Measurements from ENCODE around the gene SLC49A3. TPM values are rescaled to one million over a fixed set of nuclear protein-coding genes. Genes with fewer than 3 reads are reported as not detected.
"Not testable (repeated sequence)": the region's sequence is repeated elsewhere in the genome, so short reads cannot be mapped to it uniquely, and the experiment has no call there.

Gene SLC49A3
- total RNA-seq (ENCODE audit: low replicate concordance) = 1.9 and 3.4 TPM in 2 replicates

DNA sequence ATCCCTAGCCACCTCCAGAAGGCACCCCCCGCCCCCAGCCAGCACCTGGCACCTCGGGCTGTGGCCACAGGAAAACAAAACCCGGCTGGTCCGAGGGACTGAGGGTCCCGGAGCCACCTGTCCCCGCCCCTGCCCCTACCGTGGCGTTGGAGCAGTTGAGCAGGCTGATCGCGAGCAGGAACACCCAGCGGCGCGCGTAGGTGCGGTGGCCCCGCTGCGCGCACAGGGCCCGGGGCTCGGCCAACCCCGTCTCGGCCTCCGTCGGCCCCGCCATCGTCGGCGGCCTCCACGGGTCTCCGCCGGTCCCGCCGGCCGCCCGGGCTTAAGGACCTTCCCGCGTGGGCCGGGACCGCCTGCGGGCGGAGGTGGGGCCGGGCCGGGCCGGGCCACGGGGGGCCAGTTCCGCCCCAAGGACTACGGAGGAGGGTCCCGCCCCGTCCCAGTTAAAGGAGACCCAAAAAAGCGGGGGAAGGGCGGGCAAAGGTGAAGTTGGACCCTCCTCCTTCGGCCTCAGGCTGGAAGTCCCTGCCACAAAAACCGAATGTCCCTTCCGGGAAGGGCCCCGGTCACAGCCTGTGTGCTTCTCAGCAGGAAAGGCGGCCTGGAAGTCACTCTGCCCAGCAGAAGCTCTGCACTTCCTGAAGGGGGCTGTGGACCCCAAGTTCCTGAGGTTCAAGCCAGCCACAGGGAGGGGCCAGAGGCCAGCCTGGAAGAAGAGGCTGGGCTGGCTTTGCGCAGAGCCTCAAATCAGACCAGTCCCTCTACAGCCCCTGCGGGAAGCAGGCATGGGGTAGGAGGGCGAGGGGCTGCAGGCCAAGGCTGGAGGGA is at the start of gene SLC49A3:
Gene SLC49A3 (minus strand): TSS at position 298 of the 828 bp plus-strand sequence. CDS start 24 bp downstream, at position 274.
- no peaks in the 10 kb centered on the region for H3K36me3 ChIP-seq
- H3K27ac ChIP-seq = no peak within 1 kb of the TSS
- peaks cover 9% of the 10 kb centered on the region for H3K4me1 ChIP-seq
- Mint-ChIP-seq H3K27me3 (ENCODE audit: insufficient read depth, low read depth) (peaks cover 19% of the 10 kb centered on the region), H3K9me3 (peaks cover 3% of the 10 kb centered on the region), H3K27ac (peak within 1 kb of the TSS; percentile 50), H3K36me3 (no peaks in the 10 kb centered on the region), H3K4me3 (no peak within 1 kb of the TSS), H3K4me1 (peaks cover 6% of the 10 kb centered on the region)
- peaks cover 3% of the 10 kb centered on the region for H3K27me3 ChIP-seq
- H3K9me3 ChIP-seq (ENCODE audit: low read depth) = no peaks in the 10 kb centered on the region
- peak within 1 kb of the TSS; percentile 45 for H2AFZ ChIP-seq (replicated peaks)
- peak; percentile 45 for DNase-seq (ENCODE audit: low spot score)
- H3K4me3 ChIP-seq = peak within 1 kb of the TSS; percentile 39
- no peak within 1 kb of the TSS for H3K9ac ChIP-seq
- no peaks in the 10 kb centered on the region for H4K20me1 ChIP-seq (ENCODE audit: low read depth)
- peak within 1 kb of the TSS; percentile 70 for H3K4me2 ChIP-seq
- H3F3A ChIP-seq (ENCODE audit: low read depth) = no peaks in the 10 kb centered on the region
- no peaks in the 10 kb centered on the region for H3K79me2 ChIP-seq (ENCODE audit: low read depth)
- TF ChIP-seq EZH2phosphoT487 (IDR thresholded peaks at IDR 0.05) (peak; percentile 32), EZH2 (IDR thresholded peaks at IDR 0.05) (no peak)
- TF ChIP-seq, protein P1, sequence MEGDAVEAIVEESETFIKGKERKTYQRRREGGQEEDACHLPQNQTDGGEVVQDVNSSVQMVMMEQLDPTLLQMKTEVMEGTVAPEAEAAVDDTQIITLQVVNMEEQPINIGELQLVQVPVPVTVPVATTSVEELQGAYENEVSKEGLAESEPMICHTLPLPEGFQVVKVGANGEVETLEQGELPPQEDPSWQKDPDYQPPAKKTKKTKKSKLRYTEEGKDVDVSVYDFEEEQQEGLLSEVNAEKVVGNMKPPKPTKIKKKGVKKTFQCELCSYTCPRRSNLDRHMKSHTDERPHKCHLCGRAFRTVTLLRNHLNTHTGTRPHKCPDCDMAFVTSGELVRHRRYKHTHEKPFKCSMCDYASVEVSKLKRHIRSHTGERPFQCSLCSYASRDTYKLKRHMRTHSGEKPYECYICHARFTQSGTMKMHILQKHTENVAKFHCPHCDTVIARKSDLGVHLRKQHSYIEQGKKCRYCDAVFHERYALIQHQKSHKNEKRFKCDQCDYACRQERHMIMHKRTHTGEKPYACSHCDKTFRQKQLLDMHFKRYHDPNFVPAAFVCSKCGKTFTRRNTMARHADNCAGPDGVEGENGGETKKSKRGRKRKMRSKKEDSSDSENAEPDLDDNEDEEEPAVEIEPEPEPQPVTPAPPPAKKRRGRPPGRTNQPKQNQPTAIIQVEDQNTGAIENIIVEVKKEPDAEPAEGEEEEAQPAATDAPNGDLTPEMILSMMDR (IDR thresholded peaks at IDR 0.05) = peak; percentile 22

DNA sequence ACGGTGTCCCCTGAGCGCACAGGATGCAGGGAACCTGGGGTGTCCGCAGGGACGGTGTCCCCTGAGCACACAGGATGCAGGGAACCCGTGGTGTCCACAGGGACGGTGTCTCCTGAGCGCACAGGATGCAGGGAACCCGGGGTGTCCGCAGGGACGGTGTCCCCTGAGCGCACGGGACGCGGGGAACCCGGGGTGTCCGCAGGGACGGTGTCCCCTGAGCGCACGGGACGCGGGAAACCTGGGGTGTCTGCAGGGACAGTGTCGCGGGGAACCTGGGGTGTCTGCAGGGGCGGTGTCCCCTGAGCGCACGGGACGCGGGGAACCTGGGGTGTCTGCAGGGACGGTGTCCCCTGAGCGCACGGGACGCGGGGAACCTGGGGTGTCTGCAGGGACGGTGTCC is 47.6 kb upstream of the SLC49A3 start:
- not testable (repeated sequence) for H3K79me2 ChIP-seq (ENCODE audit: low read depth); DNase-seq (ENCODE audit: low spot score); H3F3A ChIP-seq (ENCODE audit: low read depth); H3K9me3 ChIP-seq (ENCODE audit: low read depth); H3K4me3 ChIP-seq; H3K9me3 Mint-ChIP-seq; H3K4me1 Mint-ChIP-seq; H3K27ac ChIP-seq; H3K27me3 Mint-ChIP-seq (ENCODE audit: insufficient read depth, low read depth); H3K4me2 ChIP-seq; H2AFZ ChIP-seq (replicated peaks); H3K4me3 Mint-ChIP-seq; H3K27me3 ChIP-seq; H3K27ac Mint-ChIP-seq; H3K9ac ChIP-seq; H3K4me1 ChIP-seq; H3K36me3 ChIP-seq
- peaks cover 16% of the 10 kb centered on the region for H4K20me1 ChIP-seq (ENCODE audit: low read depth)
- peaks cover 31% of the 10 kb centered on the region for H3K36me3 Mint-ChIP-seq

DNA sequence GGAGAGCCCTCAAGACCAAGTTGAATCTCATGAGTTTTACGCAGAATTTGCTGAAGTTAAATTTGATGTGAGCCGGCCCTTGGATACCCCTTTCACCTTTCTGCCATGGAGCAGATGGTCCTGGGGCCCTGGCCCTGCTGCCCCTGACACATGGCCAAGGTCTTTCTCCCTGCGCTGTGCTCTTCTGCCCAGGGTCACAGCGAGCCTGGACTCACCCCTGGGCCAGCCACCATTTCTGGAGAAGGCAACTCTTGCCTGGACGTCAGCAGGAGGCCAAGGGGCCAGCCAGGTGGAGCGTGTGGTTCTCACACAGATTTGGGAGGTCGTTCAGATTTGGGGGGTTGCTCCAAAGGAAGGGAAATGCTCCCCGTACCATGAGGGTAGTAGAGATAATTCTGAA is 46.6 kb upstream of the SLC49A3 start:
- H3K4me3 ChIP-seq = no peak overlapping the region
- no peak overlapping the region for H2AFZ ChIP-seq (replicated peaks)
- no peaks in the 10 kb centered on the region for H3K27me3 ChIP-seq
- no peaks in the 10 kb centered on the region for H3K79me2 ChIP-seq (ENCODE audit: low read depth)
- H3K9ac ChIP-seq = no peak overlapping the region
- Mint-ChIP-seq H3K27ac (no peak overlapping the region), H3K9me3 (no peaks in the 10 kb centered on the region), H3K27me3 (ENCODE audit: insufficient read depth, low read depth) (peaks cover 6% of the 10 kb centered on the region), H3K4me1 (no peaks in the 10 kb centered on the region), H3K36me3 (peaks cover 31% of the 10 kb centered on the region), H3K4me3 (no peak overlapping the region)
- H3K9me3 ChIP-seq (ENCODE audit: low read depth) = no peaks in the 10 kb centered on the region
- H3K4me2 ChIP-seq = no peak overlapping the region
- TF ChIP-seq EZH2phosphoT487 (IDR thresholded peaks at IDR 0.05) (no peak), EZH2 (IDR thresholded peaks at IDR 0.05) (no peak)
- TF ChIP-seq, protein P1 (IDR thresholded peaks at IDR 0.05) = no peak
- no peaks in the 10 kb centered on the region for H3K4me1 ChIP-seq
- H3K27ac ChIP-seq = no peak overlapping the region
- peaks cover 3% of the 10 kb centered on the region for H3F3A ChIP-seq (ENCODE audit: low read depth)
- peaks cover 16% of the 10 kb centered on the region for H4K20me1 ChIP-seq (ENCODE audit: low read depth)
- no peaks in the 10 kb centered on the region for H3K36me3 ChIP-seq
- no peak for DNase-seq (ENCODE audit: low spot score)

DNA sequence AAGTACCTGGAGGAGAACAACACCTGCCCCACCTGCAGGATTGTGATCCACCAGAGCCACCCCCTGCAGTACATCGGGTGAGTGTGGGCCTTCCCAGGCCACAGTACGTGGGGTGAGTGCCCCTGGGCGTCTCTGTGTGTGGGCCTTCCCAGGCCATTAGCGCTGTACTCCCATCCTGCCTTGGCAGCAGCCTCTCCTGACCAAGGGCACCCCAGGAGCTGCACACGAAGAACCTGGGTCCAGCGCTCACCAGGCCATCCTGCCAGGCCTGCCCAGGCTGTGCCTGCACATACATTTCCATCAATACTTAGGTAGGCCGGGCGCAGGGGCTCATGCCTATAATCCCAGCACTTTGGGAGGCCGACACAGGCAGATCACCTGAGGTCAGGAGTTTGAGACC is 46.0 kb upstream of the SLC49A3 start:
- Mint-ChIP-seq H3K4me3 (no peak overlapping the region), H3K4me1 (no peaks in the 10 kb centered on the region), H3K36me3 (peaks cover 34% of the 10 kb centered on the region), H3K9me3 (no peaks in the 10 kb centered on the region), H3K27ac (no peak overlapping the region), H3K27me3 (ENCODE audit: insufficient read depth, low read depth) (peaks cover 6% of the 10 kb centered on the region)
- no peaks in the 10 kb centered on the region for H3K36me3 ChIP-seq
- H3K9ac ChIP-seq = no peak overlapping the region
- peaks cover 16% of the 10 kb centered on the region for H4K20me1 ChIP-seq (ENCODE audit: low read depth)
- TF ChIP-seq, protein P1 (IDR thresholded peaks at IDR 0.05) = no peak
- TF ChIP-seq EZH2phosphoT487 (IDR thresholded peaks at IDR 0.05) (no peak), EZH2 (IDR thresholded peaks at IDR 0.05) (no peak)
- H2AFZ ChIP-seq (replicated peaks) = no peak overlapping the region
- H3K79me2 ChIP-seq (ENCODE audit: low read depth) = peaks cover under 1% of the 10 kb centered on the region
- peaks cover 3% of the 10 kb centered on the region for H3F3A ChIP-seq (ENCODE audit: low read depth)
- H3K4me1 ChIP-seq = no peaks in the 10 kb centered on the region
- H3K27me3 ChIP-seq = no peaks in the 10 kb centered on the region
- H3K4me3 ChIP-seq = no peak overlapping the region
- no peak overlapping the region for H3K27ac ChIP-seq
- no peak overlapping the region for H3K4me2 ChIP-seq
- H3K9me3 ChIP-seq (ENCODE audit: low read depth) = no peaks in the 10 kb centered on the region
- no peak for DNase-seq (ENCODE audit: low spot score)
